Middle frontal gyrus (tissue), 1 donor: ENCODE data around the gene IL7R.

Experiments used
- DNase-seq: peaks from one replicate; pipeline ENCODE4 v3.0.0-alpha.2; 2015; ENCODE audit warnings: low spot score; ENCODE audit errors: extremely low spot score

Gene IL7R, protein sequence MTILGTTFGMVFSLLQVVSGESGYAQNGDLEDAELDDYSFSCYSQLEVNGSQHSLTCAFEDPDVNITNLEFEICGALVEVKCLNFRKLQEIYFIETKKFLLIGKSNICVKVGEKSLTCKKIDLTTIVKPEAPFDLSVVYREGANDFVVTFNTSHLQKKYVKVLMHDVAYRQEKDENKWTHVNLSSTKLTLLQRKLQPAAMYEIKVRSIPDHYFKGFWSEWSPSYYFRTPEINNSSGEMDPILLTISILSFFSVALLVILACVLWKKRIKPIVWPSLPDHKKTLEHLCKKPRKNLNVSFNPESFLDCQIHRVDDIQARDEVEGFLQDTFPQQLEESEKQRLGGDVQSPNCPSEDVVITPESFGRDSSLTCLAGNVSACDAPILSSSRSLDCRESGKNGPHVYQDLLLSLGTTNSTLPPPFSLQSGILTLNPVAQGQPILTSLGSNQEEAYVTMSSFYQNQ

GRCh38 chr5:35856765-35857351, at the start of gene IL7R:
Gene IL7R (plus strand): TSS chr5:35856891. CDS start chr5:35856978, 87 bp downstream.
- no peak for DNase-seq

DNA sequence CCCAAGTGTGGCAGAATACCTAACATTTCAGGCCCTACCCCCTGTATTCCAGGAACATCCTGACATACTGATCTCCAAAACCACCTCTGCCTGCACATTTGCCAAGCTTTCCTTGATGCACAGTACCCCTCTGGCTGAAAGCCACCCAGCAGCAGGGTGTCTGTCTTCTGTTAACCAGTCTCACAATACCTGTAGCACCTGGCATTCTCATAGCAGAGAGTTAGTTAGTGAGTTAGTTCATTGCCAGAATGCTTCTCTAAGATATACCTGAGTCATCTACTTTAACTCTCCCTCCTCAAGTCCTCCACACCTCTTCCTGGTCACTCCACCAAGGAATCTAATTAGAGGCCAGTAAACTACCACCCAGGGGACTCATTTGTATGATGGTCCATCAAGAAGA, 46.1 kb upstream of the IL7R start:
- DNase-seq, result no peak

GRCh38 chr5:35811108-35811741, 45.5 kb upstream of the IL7R start:
- DNase-seq, result no peak

- DNase-seq, result no peak
Observed at GRCh38 chr5:35813521-35813920, 43.2 kb upstream of the IL7R start.

- no peak for DNase-seq
Observed at GRCh38 chr5:35815089-35815936, 41.4 kb upstream of the IL7R start.

GRCh38 chr5:35816881-35817521, 39.7 kb upstream of the IL7R start:
- no peak for DNase-seq

- DNase-seq, result no peak
Observed at GRCh38 chr5:35819026-35819425, 37.7 kb upstream of the IL7R start.

GRCh38 chr5:35819668-35820067, 37.0 kb upstream of the IL7R start:
- no peak for DNase-seq

- no peak for DNase-seq
Observed at GRCh38 chr5:35820735-35821134, 36.0 kb upstream of the IL7R start.

DNA sequence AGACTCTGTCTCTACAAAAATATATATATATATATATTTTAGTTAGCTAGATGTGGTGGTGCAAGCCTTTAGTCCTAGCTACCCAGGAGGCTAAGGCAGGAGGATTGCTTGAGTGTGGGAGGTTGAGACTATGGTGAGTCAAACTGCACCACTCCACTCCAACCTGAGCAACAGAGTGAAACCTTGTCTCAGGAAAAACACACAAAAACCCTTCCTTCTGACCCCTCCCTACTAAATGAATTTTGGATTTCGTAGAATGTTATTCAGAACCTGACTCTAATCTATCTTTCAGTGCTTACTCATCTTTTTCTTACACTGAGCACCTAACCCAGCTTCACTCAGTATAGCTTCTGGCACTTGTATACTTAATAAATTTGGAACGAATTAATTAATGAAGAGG, 35.2 kb upstream of the IL7R start:
- DNase-seq, result no peak

DNA sequence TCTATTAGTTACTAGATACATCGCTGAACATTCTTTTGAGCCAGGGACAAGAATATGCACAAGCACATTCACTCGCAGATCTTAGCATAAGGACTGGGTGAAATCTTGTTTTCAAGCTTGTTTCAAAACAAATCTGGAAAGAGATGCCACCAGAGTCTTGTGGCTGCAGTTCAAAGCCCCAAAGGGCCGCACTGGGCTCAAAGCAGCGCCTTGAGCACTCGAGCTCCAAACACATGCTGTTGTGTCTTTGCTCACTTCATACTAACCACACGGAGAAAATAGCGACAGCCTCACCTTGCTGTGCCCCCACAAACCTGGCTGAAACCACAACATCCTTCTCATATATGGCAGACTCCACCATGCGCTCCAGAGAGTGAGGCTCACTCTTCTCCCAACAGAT, 34.2 kb upstream of the IL7R start:
- DNase-seq, result no peak

- DNase-seq, result no peak
Observed at GRCh38 chr5:35823347-35824098, 33.2 kb upstream of the IL7R start.

DNA sequence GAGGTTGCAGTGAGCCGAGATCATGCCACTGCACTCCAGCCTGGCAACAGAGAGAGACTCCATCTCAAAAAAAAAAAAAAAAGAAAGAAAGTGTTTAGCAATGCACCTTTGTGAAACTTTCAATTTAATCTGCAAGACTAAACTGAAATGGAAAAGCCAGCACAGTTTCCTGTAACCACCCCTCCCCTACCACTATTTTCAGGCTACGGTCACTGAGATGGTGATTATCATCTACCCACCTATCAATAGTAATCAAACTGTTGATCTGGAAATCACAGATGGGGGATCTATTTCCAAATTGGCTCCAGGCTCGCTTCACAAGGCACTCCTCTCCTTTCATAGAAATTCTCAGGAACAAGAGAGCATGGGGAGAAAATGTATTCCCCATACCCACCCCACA, 30.6 kb upstream of the IL7R start:
- no peak for DNase-seq

GRCh38 chr5:35826554-35826953, 30.1 kb upstream of the IL7R start:
- DNase-seq, result no peak

DNA sequence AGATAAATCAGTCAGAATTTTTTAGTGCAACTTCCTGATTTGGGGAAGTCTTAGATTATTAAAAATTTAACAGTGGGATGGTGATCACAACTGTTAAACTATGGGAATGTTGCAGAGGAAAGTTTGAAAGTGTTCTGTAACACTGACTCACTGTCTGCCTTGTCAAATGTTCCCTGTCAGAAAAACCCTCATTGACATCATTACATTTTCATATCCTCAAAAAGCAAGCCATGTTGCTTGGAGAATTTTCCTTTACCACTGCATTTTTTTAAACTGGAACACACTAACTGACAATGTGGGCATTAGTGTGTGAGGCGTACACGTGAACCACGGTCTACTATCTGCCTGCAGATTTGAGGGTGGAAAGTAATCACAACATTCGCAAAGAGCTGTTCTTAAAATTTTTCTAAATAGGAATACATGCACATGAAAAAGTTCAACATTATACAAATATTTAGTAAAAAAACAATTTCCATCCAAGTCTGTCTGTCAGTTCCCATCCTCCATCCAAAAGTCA, 28.6 kb upstream of the IL7R start:
- DNase-seq, result no peak

- no peak for DNase-seq
Observed at GRCh38 chr5:35830587-35830986, 26.1 kb upstream of the IL7R start.

DNA sequence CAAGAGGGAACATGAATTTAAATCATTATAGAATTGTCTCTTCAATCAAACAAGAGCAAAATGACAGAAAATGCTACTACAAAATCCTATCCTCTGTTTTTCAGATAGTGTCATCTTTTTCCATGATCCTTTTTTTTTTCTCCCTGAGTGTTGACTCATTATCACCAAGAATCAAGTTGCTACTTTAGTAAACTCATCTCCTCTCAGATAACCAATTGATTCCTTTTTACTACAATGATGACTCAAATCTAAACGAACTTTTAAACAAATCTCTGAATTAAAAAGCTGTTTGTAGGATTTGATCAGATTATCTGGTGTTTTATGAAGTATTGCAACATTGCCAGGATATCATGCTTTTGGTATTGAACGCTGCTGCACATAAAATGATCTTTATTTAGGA, 23.9 kb upstream of the IL7R start:
- DNase-seq, result no peak

GRCh38 chr5:35833224-35833623, 23.5 kb upstream of the IL7R start:
- no peak for DNase-seq

GRCh38 chr5:35835796-35836742, 20.6 kb upstream of the IL7R start:
- no peak for DNase-seq
